SU-DHL-6 (cell line): ENCODE results near the gene ERGIC2.

Experiments used
- EZH2phosphoT487 ChIP-seq: fragments of 200-600 bp; sonication (generic), shearing (Covaris generic); conservative IDR thresholded peaks from 2 replicates; pipeline ENCODE4 v1.6.1; 2018; ENCODE audit warnings: mild to moderate bottlenecking, antibody characterized with exemption, low read length, moderate library complexity, mixed read lengths
- TF ChIP-seq, protein P1 (sequence below): fragments of 200-600 bp; sonication (generic); IDR thresholded peaks from one replicate; pipeline ENCODE4 v1.5.1; 2017; ENCODE audit warnings: antibody characterized with exemption, mild to moderate bottlenecking, low read length, moderate library complexity; ENCODE audit not compliant: insufficient read depth, poor library complexity, severe bottlenecking

DNA sequence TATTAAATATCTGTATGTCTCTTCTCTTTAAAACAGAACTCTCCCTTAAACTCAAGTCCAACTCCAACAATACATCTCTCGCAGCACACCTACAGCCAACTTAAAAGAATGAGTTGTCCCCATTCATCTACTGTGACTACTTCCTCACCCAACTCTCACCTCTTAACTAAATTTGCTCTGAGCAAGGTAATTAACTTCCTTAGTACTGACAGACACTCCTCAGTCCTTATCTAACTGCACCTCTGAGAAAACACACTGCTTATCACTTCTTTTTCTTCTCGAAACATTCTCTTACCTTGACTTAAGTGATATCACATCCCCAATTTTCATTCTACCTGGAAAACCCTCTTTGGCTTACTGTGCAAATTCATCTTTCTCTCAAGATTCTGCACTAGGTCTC, 7.0 kb downstream of the ERGIC2 start:
- TF ChIP-seq, protein P1, sequence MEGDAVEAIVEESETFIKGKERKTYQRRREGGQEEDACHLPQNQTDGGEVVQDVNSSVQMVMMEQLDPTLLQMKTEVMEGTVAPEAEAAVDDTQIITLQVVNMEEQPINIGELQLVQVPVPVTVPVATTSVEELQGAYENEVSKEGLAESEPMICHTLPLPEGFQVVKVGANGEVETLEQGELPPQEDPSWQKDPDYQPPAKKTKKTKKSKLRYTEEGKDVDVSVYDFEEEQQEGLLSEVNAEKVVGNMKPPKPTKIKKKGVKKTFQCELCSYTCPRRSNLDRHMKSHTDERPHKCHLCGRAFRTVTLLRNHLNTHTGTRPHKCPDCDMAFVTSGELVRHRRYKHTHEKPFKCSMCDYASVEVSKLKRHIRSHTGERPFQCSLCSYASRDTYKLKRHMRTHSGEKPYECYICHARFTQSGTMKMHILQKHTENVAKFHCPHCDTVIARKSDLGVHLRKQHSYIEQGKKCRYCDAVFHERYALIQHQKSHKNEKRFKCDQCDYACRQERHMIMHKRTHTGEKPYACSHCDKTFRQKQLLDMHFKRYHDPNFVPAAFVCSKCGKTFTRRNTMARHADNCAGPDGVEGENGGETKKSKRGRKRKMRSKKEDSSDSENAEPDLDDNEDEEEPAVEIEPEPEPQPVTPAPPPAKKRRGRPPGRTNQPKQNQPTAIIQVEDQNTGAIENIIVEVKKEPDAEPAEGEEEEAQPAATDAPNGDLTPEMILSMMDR: no peak
- TF ChIP-seq EZH2phosphoT487: no peak
